WTC11 (cell line): ENCODE results near the gene MIX23. TPM values are rescaled to one million over a fixed set of nuclear protein-coding genes. Genes with fewer than 3 reads are reported as not detected.

Source experiments
- ATAC-seq: fragments of 200-7000 bp; cut with Tn5 transposase; 2 replicates; pipeline ENCODE4 v1.10.0; 2021; ENCODE audit warnings: mild to moderate bottlenecking, moderate library complexity
- CTCF ChIA-PET: fragments of 300-600 bp; sonication (Branson Sonifier 250); formaldehyde crosslinking; loops from one replicate; lab custom pipeline; 2021; ENCODE audit warnings: antibody characterized with exemption; lab: Charles Lee
- POLR2A ChIA-PET: fragments of 350-600 bp; sonication (Branson Sonifier 250); formaldehyde crosslinking; loops from one replicate; lab custom pipeline; 2021; ENCODE audit warnings: antibody characterized with exemption; lab: Charles Lee
- DNase-seq: peaks from one replicate; pipeline ENCODE4 v3.0.0; 2021; ENCODE audit warnings: low spot score
- H3K27ac Mint-ChIP-seq: 2 replicates; pipeline ENCODE4 v1.8.0; 2021; ENCODE audit warnings: mixed read lengths
- H3K27me3 Mint-ChIP-seq: 2 replicates; pipeline ENCODE4 v1.8.0; 2021; ENCODE audit warnings: low read depth, mild to moderate bottlenecking, moderate library complexity, mixed read lengths
- H3K36me3 Mint-ChIP-seq: 2 replicates; pipeline ENCODE4 v1.8.0; 2021; ENCODE audit warnings: mixed read lengths
- H3K4me1 Mint-ChIP-seq: 2 replicates; pipeline ENCODE4 v1.8.0; 2022; ENCODE audit warnings: mixed read lengths
- H3K4me3 Mint-ChIP-seq: 2 replicates; pipeline ENCODE4 v1.8.0; 2021; ENCODE audit warnings: mild to moderate bottlenecking, moderate library complexity, mixed read lengths
- H3K9me3 Mint-ChIP-seq: 2 replicates; pipeline ENCODE4 v1.8.0; 2021; ENCODE audit warnings: mixed read lengths
- AR ChIP-seq: fragments of 250-450 bp; sonication (Bioruptor Pico); IDR thresholded peaks from 2 replicates; pipeline ENCODE4 v1.9.0; 2021; ENCODE audit warnings: mild to moderate bottlenecking
- ATF3 ChIP-seq: sonication (generic); formaldehyde crosslinking; conservative IDR thresholded peaks from 2 replicates; pipeline ENCODE4 v1.8.1; 2022; ENCODE audit warnings: mild to moderate bottlenecking, missing genetic modification reagents
- CREB1 ChIP-seq: sonication (generic); formaldehyde crosslinking; IDR thresholded peaks from 2 replicates; pipeline ENCODE4 v1.8.0; 2023; ENCODE audit warnings: mild to moderate bottlenecking, missing genetic modification reagents
- CREM ChIP-seq: sonication (generic); formaldehyde crosslinking; IDR thresholded peaks from 2 replicates; pipeline ENCODE4 v1.8.1; 2022; ENCODE audit warnings: mild to moderate bottlenecking, missing genetic modification reagents, moderate library complexity
- CTCF ChIP-seq: fragments of 200-600 bp; IDR thresholded peaks from 2 replicates; pipeline ENCODE4 v1.8.0; 2022; ENCODE audit warnings: antibody characterized with exemption
- ETV6 ChIP-seq: sonication (generic); formaldehyde crosslinking; IDR thresholded peaks from 2 replicates; pipeline ENCODE4 v1.8.1; 2022; ENCODE audit warnings: mild to moderate bottlenecking, missing genetic modification reagents
- GRHL2 ChIP-seq: fragments of 250-450 bp; sonication (Bioruptor Pico); IDR thresholded peaks from 2 replicates; pipeline ENCODE4 v1.8.0; 2022; ENCODE audit warnings: mild to moderate bottlenecking, moderate library complexity; ENCODE audit not compliant: insufficient replicate concordance, severe bottlenecking
- MAX ChIP-seq: sonication (generic); formaldehyde crosslinking; IDR thresholded peaks from 2 replicates; pipeline ENCODE4 v1.8.0; 2022; ENCODE audit warnings: mild to moderate bottlenecking, missing genetic modification reagents
- NR3C1 ChIP-seq: sonication (generic); formaldehyde crosslinking; conservative IDR thresholded peaks from 2 replicates; pipeline ENCODE4 v1.8.1; 2023; ENCODE audit warnings: low read depth, mild to moderate bottlenecking, missing genetic modification reagents
- RORB ChIP-seq: fragments of 250-450 bp; sonication (Bioruptor Pico); IDR thresholded peaks from 2 replicates; pipeline ENCODE4 v1.9.0; 2021; ENCODE audit warnings: mild to moderate bottlenecking
- SP1 ChIP-seq: sonication (generic); formaldehyde crosslinking; conservative IDR thresholded peaks from 2 replicates; pipeline ENCODE4 v1.8.1; 2022; ENCODE audit warnings: missing genetic modification reagents
- ZNF317 ChIP-seq: sonication (generic); formaldehyde crosslinking; IDR thresholded peaks from 2 replicates; pipeline ENCODE4 v1.8.1; 2023; ENCODE audit warnings: low read depth, mild to moderate bottlenecking, moderate library complexity, missing genetic modification reagents, borderline replicate concordance
- ZNF416 ChIP-seq: fragments of 250-450 bp; sonication (Bioruptor Pico); IDR thresholded peaks from 2 replicates; pipeline ENCODE4 v1.9.0; 2021; ENCODE audit warnings: mild to moderate bottlenecking, inconsistent platforms
- ZNF425 ChIP-seq: fragments of 250-450 bp; sonication (Bioruptor Pico); conservative IDR thresholded peaks from 2 replicates; pipeline ENCODE4 v1.9.0; 2021; ENCODE audit warnings: mild to moderate bottlenecking
- ZNF512 ChIP-seq: sonication (generic); formaldehyde crosslinking; IDR thresholded peaks from 2 replicates; pipeline ENCODE4 v1.8.1; 2022; ENCODE audit warnings: missing genetic modification reagents, borderline replicate concordance
- ZNF532 ChIP-seq: fragments of 250-450 bp; sonication (Bioruptor Pico); IDR thresholded peaks from 2 replicates; pipeline ENCODE4 v1.9.0; 2021; ENCODE audit warnings: mild to moderate bottlenecking, borderline replicate concordance
- total RNA-seq: library from RNA; stranded (reverse); gene quantifications from 3 replicates; pipeline ENCODE4 v1.2.3, GENCODE V29; 2021

Gene MIX23
- total RNA-seq, 1 experiment from 2014 or later: 81.7 TPM

GRCh38 chr3:122353215-122353614, 29.8 kb downstream of the MIX23 start (continued):
- TF ChIP-seq GRHL2 (CRISPR knock-in tag): no peak
- no peak for TF ChIP-seq ZNF425 (CRISPR knock-in tag)
- no peak for TF ChIP-seq CREM (CRISPR knock-in tag)
- no peak for TF ChIP-seq ZNF532
- TF ChIP-seq NR3C1 (CRISPR knock-in tag): no peak
- TF ChIP-seq ZNF317 (CRISPR knock-in tag): no peak
- no peak for TF ChIP-seq ETV6 (CRISPR knock-in tag)
- TF ChIP-seq CTCF: no peak

- Mint-ChIP-seq H3K4me1 (no peaks in the 10 kb centered on the region), H3K36me3 (no peaks in the 10 kb centered on the region), H3K27me3 (peaks cover 2% of the 10 kb centered on the region; the same call in 1 of the 2 replicates), H3K9me3 (peaks cover 10% of the 10 kb centered on the region), H3K27ac (no peak overlapping the region), H3K4me3 (no peak overlapping the region)
- ChIA-PET CTCF (interaction anchor here (0.6 kb wide), 1 partner anchor 363 kb away, joined by 3 read pairs; no protein-coding TSS in a partner anchor), POLR2A (no interaction called here)
- DNase-seq (no peak), ATAC-seq (no peak)
- no peak for TF ChIP-seq AR (CRISPR knock-in tag)
- no peak for TF ChIP-seq CREB1 (CRISPR knock-in tag)
- TF ChIP-seq MAX (CRISPR knock-in tag): no peak
- TF ChIP-seq ATF3 (CRISPR knock-in tag): no peak
- no peak for TF ChIP-seq RORB
- no peak for TF ChIP-seq SP1 (CRISPR knock-in tag)
- no peak for TF ChIP-seq ZNF416
- TF ChIP-seq ZNF512 (CRISPR knock-in tag): no peak
These were observed 31.4 kb downstream of the MIX23 start for GRCh38 chr3:122351612-122352011.
